ENCODE measurements around the gene CES1.

The CES1 gene

GRCh38 chr16:55822280-55822810 lies 10.6 kb downstream of the CES1 start:
- no peak for TF ChIP-seq CREB5 (CRISPR knock-in tag; IDR thresholded peaks at IDR 0.05; ENCODE audit: low read depth)
- TF ChIP-seq POU6F1 (CRISPR knock-in tag; IDR thresholded peaks at IDR 0.05; ENCODE audit: borderline replicate concordance, low read depth) = no peak
- TF ChIP-seq CSRNP3 (CRISPR knock-in tag; IDR thresholded peaks at IDR 0.05) = no peak
- no peak for TF ChIP-seq ZFP30 (CRISPR knock-in tag; IDR thresholded peaks at IDR 0.05)
- no peak for TF ChIP-seq PPARA (CRISPR knock-in tag; IDR thresholded peaks at IDR 0.05; ENCODE audit: borderline replicate concordance)
- TF ChIP-seq GLIS3 (CRISPR knock-in tag; IDR thresholded peaks at IDR 0.05) = no peak
- TF ChIP-seq ESRRG (CRISPR knock-in tag; IDR thresholded peaks at IDR 0.05) = no peak
- TF ChIP-seq CSDC2 (CRISPR knock-in tag; IDR thresholded peaks at IDR 0.05) = no peak
- TF ChIP-seq SNAI2 (CRISPR knock-in tag; IDR thresholded peaks at IDR 0.05) = no peak
- TF ChIP-seq ISL1 (CRISPR knock-in tag; IDR thresholded peaks at IDR 0.05) = no peak
- TF ChIP-seq RARB (CRISPR knock-in tag; IDR thresholded peaks at IDR 0.05) = no peak
- no peak for TF ChIP-seq OSR1 (CRISPR knock-in tag; IDR thresholded peaks at IDR 0.05)
- no peak for TF ChIP-seq ZFP3 (CRISPR knock-in tag; IDR thresholded peaks at IDR 0.05)
- TF ChIP-seq TCF4 (CRISPR knock-in tag; IDR thresholded peaks at IDR 0.05; ENCODE audit: borderline replicate concordance) = no peak
- TF ChIP-seq TSHZ2 (CRISPR knock-in tag; IDR thresholded peaks at IDR 0.05) = no peak
- TF ChIP-seq PATZ1 (CRISPR knock-in tag; IDR thresholded peaks at IDR 0.05; ENCODE audit: borderline replicate concordance) = no peak
- TF ChIP-seq BACH2 (CRISPR knock-in tag; IDR thresholded peaks at IDR 0.05; ENCODE audit: borderline replicate concordance) = no peak
- no peak for TF ChIP-seq ARNTL (CRISPR knock-in tag; IDR thresholded peaks at IDR 0.05; ENCODE audit: borderline replicate concordance, low read depth)
- no peak for ATAC-seq

- no peak for TF ChIP-seq ZNF70 (CRISPR knock-in tag; IDR thresholded peaks at IDR 0.05)
- TF ChIP-seq TCF4 (CRISPR knock-in tag; IDR thresholded peaks at IDR 0.05; ENCODE audit: borderline replicate concordance) = no peak
- TF ChIP-seq ZC3H10 (CRISPR knock-in tag; IDR thresholded peaks at IDR 0.05) = no peak
- TF ChIP-seq ARNTL (CRISPR knock-in tag; IDR thresholded peaks at IDR 0.05; ENCODE audit: borderline replicate concordance, low read depth) = no peak
- TF ChIP-seq RARB (CRISPR knock-in tag; IDR thresholded peaks at IDR 0.05) = no peak
- no peak for TF ChIP-seq CSDC2 (CRISPR knock-in tag; IDR thresholded peaks at IDR 0.05)
- TF ChIP-seq ZFP3 (CRISPR knock-in tag; IDR thresholded peaks at IDR 0.05) = no peak
- TF ChIP-seq CREB5 (CRISPR knock-in tag; IDR thresholded peaks at IDR 0.05; ENCODE audit: low read depth) = no peak
- no peak for TF ChIP-seq BACH2 (CRISPR knock-in tag; IDR thresholded peaks at IDR 0.05; ENCODE audit: borderline replicate concordance)
- TF ChIP-seq PPARA (CRISPR knock-in tag; IDR thresholded peaks at IDR 0.05; ENCODE audit: borderline replicate concordance) = no peak
- no peak for TF ChIP-seq ZFP30 (CRISPR knock-in tag; IDR thresholded peaks at IDR 0.05)
- TF ChIP-seq TSHZ2 (CRISPR knock-in tag; IDR thresholded peaks at IDR 0.05) = no peak
- TF ChIP-seq OSR1 (CRISPR knock-in tag; IDR thresholded peaks at IDR 0.05) = no peak
- TF ChIP-seq TOX (CRISPR knock-in tag; IDR thresholded peaks at IDR 0.05; ENCODE audit: borderline replicate concordance) = no peak
- TF ChIP-seq PATZ1 (CRISPR knock-in tag; IDR thresholded peaks at IDR 0.05; ENCODE audit: borderline replicate concordance) = no peak
- TF ChIP-seq ZNF565 (CRISPR knock-in tag; conservative IDR thresholded peaks at IDR 0.05; ENCODE audit: low read depth) = no peak
- no peak for TF ChIP-seq SNAI2 (CRISPR knock-in tag; IDR thresholded peaks at IDR 0.05)
These were observed 11.7 kb downstream of the CES1 start for GRCh38 chr16:55821210-55821609.

More at GRCh38 chr16:55821210-55821609, 11.7 kb downstream of the CES1 start:
- ATAC-seq = no peak

All from SK-N-SH treated with all-trans-retinoic acid at 6 μM for 48 hours (cell line).